ENCODE results near the gene TMTC2.

Gene TMTC2

DNA sequence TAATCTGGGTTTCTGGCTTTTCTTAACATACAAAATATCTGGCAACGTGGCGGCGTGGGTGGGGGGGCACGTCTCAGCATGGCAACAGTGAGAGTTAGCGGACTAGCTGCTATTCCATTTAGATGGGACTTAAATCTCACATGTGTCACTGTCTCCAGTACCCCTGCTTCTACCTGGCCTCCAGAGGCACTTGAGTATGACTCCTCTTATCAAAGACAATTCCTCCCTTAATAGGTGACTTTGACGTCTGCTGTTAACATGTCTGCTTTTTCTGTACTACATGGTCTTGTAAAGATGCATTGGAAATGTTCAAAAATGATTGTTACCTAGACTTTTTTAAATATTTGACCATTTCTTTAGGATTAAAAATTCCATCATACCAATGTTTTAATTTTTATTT is 456.2 kb downstream of the TMTC2 start:
- Histone ChIP-seq H3K36me3 (ENCODE audit: insufficient read depth, insufficient read length, low read length) (no peaks in the 10 kb centered on the region), H3K9ac (ENCODE audit: insufficient read length, low read depth) (no peak overlapping the region), H3K4me1 (ENCODE audit: insufficient read depth, insufficient read length) (no peaks in the 10 kb centered on the region), H3K27me3 (ENCODE audit: insufficient read depth, insufficient read length) (no peaks in the 10 kb centered on the region), H3K9me3 (ENCODE audit: insufficient read depth, low read length) (peaks cover 29% of the 10 kb centered on the region), H3K4me3 (ENCODE audit: insufficient read length, low read depth) (no peak overlapping the region)
- TF ChIP-seq ZNF274 (IDR thresholded peaks at IDR 0.05; ENCODE audit: low read depth, low read length), result no peak
- TF ChIP-seq SUZ12 (IDR thresholded peaks at IDR 0.05; ENCODE audit: extremely low read depth, insufficient read depth, insufficient read length), result no peak
- TF ChIP-seq YY1 (IDR thresholded peaks at IDR 0.05; ENCODE audit: insufficient read depth, insufficient read length), result no peak
- no peak for DNase-seq (ENCODE audit: low read depth, low spot score)

- no peaks in the 10 kb centered on the region for H3K4me1 ChIP-seq (ENCODE audit: insufficient read depth, insufficient read length)
- H3K9ac ChIP-seq (ENCODE audit: insufficient read length, low read depth), result no peak overlapping the region
- H3K27me3 ChIP-seq (ENCODE audit: insufficient read depth, insufficient read length), result no peaks in the 10 kb centered on the region
- no peaks in the 10 kb centered on the region for H3K36me3 ChIP-seq (ENCODE audit: insufficient read depth, insufficient read length, low read length)
- TF ChIP-seq SUZ12 (IDR thresholded peaks at IDR 0.05; ENCODE audit: extremely low read depth, insufficient read depth, insufficient read length) (no peak), YY1 (IDR thresholded peaks at IDR 0.05; ENCODE audit: insufficient read depth, insufficient read length) (no peak), ZNF274 (IDR thresholded peaks at IDR 0.05; ENCODE audit: low read depth, low read length) (no peak)
- no peak overlapping the region for H3K4me3 ChIP-seq (ENCODE audit: insufficient read length, low read depth)
- no peak for DNase-seq (ENCODE audit: low read depth, low spot score)
- peaks cover 23% of the 10 kb centered on the region for H3K9me3 ChIP-seq (ENCODE audit: insufficient read depth, low read length)
Measured at GRCh38 chr12:83143950-83144349, 457.2 kb downstream of the TMTC2 start.

DNA sequence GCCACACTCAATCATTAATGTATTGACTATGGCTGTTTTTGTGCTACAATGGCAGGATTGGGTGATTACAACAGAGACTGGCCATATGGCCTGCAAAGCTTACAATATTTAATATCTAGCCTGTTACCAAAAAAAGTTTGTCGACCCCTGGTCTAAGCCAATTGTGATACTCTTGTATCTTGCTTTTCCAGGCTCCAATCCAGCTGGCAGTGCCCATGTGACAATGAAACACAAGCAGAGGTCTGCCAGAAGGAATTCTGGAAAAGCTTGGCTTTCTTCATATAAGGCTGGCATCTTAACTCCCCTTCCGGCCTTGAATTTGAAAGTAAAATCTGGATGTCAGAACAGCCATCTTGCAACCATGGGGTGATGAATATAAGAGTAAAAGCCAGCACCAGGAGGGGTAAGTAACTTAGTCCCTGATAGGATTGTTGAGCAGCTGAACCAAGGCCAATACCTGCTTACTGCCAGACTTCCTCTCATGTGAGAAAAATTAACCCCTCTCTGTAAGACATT is 458.7 kb downstream of the TMTC2 start:
- Histone ChIP-seq H3K4me1 (ENCODE audit: insufficient read depth, insufficient read length) (no peaks in the 10 kb centered on the region), H3K4me3 (ENCODE audit: insufficient read length, low read depth) (no peak overlapping the region), H3K27me3 (ENCODE audit: insufficient read depth, insufficient read length) (no peaks in the 10 kb centered on the region), H3K36me3 (ENCODE audit: insufficient read depth, insufficient read length, low read length) (no peaks in the 10 kb centered on the region), H3K9me3 (ENCODE audit: insufficient read depth, low read length) (peaks cover 9% of the 10 kb centered on the region; the same call in 1 of the 2 replicates), H3K9ac (ENCODE audit: insufficient read length, low read depth) (no peak overlapping the region)
- DNase-seq (ENCODE audit: low read depth, low spot score), result no peak
- TF ChIP-seq YY1 (IDR thresholded peaks at IDR 0.05; ENCODE audit: insufficient read depth, insufficient read length) (no peak), SUZ12 (IDR thresholded peaks at IDR 0.05; ENCODE audit: extremely low read depth, insufficient read depth, insufficient read length) (no peak), ZNF274 (IDR thresholded peaks at IDR 0.05; ENCODE audit: low read depth, low read length) (no peak)

- DNase-seq (ENCODE audit: low read depth, low spot score), result no peak
- Histone ChIP-seq H3K9ac (ENCODE audit: insufficient read length, low read depth) (no peak overlapping the region), H3K4me3 (ENCODE audit: insufficient read length, low read depth) (no peak overlapping the region), H3K9me3 (ENCODE audit: insufficient read depth, low read length) (no peaks in the 10 kb centered on the region), H3K27me3 (ENCODE audit: insufficient read depth, insufficient read length) (no peaks in the 10 kb centered on the region), H3K4me1 (ENCODE audit: insufficient read depth, insufficient read length) (no peaks in the 10 kb centered on the region), H3K36me3 (ENCODE audit: insufficient read depth, insufficient read length, low read length) (no peaks in the 10 kb centered on the region)
- TF ChIP-seq SUZ12 (IDR thresholded peaks at IDR 0.05; ENCODE audit: extremely low read depth, insufficient read depth, insufficient read length), result no peak
- no peak for TF ChIP-seq ZNF274 (IDR thresholded peaks at IDR 0.05; ENCODE audit: low read depth, low read length)
- no peak for TF ChIP-seq YY1 (IDR thresholded peaks at IDR 0.05; ENCODE audit: insufficient read depth, insufficient read length)
Measured at GRCh38 chr12:83147341-83147740, 460.6 kb downstream of the TMTC2 start.

DNA sequence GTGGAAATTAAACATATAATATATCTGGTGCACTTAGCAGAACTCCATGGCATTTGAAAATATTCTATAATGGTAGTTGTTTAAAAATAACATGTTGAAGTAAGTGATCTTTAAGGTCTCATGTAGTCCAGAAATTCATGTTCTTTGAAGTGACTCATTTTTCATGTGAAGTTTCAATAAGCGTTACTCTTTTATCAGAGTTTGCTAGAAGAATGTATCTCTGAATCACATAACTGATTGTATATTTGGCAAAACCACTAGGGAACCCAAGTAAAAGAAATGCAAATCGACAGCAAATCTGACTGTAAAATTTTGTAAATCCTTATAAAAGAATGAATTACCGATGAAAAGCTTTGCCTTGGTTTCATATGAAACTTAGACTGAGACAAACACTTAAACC is 463.3 kb downstream of the TMTC2 start:
- no peaks in the 10 kb centered on the region for H3K9me3 ChIP-seq (ENCODE audit: insufficient read depth, low read length)
- no peaks in the 10 kb centered on the region for H3K4me1 ChIP-seq (ENCODE audit: insufficient read depth, insufficient read length)
- no peak overlapping the region for H3K9ac ChIP-seq (ENCODE audit: insufficient read length, low read depth)
- TF ChIP-seq SUZ12 (IDR thresholded peaks at IDR 0.05; ENCODE audit: extremely low read depth, insufficient read depth, insufficient read length) (no peak), ZNF274 (IDR thresholded peaks at IDR 0.05; ENCODE audit: low read depth, low read length) (no peak), YY1 (IDR thresholded peaks at IDR 0.05; ENCODE audit: insufficient read depth, insufficient read length) (no peak)
- H3K36me3 ChIP-seq (ENCODE audit: insufficient read depth, insufficient read length, low read length), result no peaks in the 10 kb centered on the region
- no peak overlapping the region for H3K4me3 ChIP-seq (ENCODE audit: insufficient read length, low read depth)
- no peaks in the 10 kb centered on the region for H3K27me3 ChIP-seq (ENCODE audit: insufficient read depth, insufficient read length)
- no peak for DNase-seq (ENCODE audit: low read depth, low spot score)

DNA sequence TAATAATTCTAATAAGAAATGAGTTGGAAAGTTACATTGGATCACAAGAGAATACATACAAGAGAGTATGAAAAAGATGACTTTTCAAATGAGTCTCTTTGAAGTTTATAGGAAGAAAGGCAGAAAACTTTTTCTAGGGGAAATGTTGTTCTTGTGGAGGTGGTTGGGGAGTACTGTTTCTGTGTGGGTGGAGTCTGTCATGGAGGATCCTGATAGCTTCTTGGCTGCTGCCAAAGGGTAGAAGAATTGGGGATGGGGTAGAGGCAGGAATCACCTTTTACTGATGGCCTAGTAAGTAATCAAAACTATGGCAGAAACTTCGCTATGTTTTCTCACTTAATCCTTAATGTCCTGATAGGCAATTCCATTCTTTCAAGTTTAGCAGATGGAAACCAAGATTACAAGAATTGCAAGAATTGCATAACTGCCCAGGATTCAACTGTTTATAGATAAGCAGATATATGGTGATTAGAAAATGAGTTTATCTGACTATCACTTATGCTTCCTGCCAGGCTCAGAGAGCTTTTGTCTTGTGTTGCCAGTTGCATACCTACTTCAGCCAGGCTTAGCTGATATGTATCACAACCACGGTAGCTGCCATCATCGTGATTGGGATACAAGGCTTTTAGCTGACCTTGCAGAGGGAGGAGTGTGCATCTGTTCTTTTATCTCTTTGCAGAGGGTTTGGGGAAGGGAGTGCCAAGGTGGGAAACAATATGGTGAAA is 463.9 kb downstream of the TMTC2 start:
- H3K9ac ChIP-seq (ENCODE audit: insufficient read length, low read depth), result no peak overlapping the region
- no peak overlapping the region for H3K4me3 ChIP-seq (ENCODE audit: insufficient read length, low read depth)
- H3K36me3 ChIP-seq (ENCODE audit: insufficient read depth, insufficient read length, low read length), result no peaks in the 10 kb centered on the region
- DNase-seq (ENCODE audit: low read depth, low spot score), result no peak
- H3K27me3 ChIP-seq (ENCODE audit: insufficient read depth, insufficient read length), result no peaks in the 10 kb centered on the region
- H3K4me1 ChIP-seq (ENCODE audit: insufficient read depth, insufficient read length), result no peaks in the 10 kb centered on the region
- TF ChIP-seq YY1 (IDR thresholded peaks at IDR 0.05; ENCODE audit: insufficient read depth, insufficient read length) (no peak), ZNF274 (IDR thresholded peaks at IDR 0.05; ENCODE audit: low read depth, low read length) (no peak), SUZ12 (IDR thresholded peaks at IDR 0.05; ENCODE audit: extremely low read depth, insufficient read depth, insufficient read length) (no peak)
- H3K9me3 ChIP-seq (ENCODE audit: insufficient read depth, low read length), result no peaks in the 10 kb centered on the region

- H3K4me3 ChIP-seq (ENCODE audit: insufficient read length, low read depth), result no peak overlapping the region
- no peaks in the 10 kb centered on the region for H3K4me1 ChIP-seq (ENCODE audit: insufficient read depth, insufficient read length)
- H3K9ac ChIP-seq (ENCODE audit: insufficient read length, low read depth), result no peak overlapping the region
- no peak for DNase-seq (ENCODE audit: low read depth, low spot score)
- no peaks in the 10 kb centered on the region for H3K9me3 ChIP-seq (ENCODE audit: insufficient read depth, low read length)
- TF ChIP-seq YY1 (IDR thresholded peaks at IDR 0.05; ENCODE audit: insufficient read depth, insufficient read length) (no peak), ZNF274 (IDR thresholded peaks at IDR 0.05; ENCODE audit: low read depth, low read length) (no peak), SUZ12 (IDR thresholded peaks at IDR 0.05; ENCODE audit: extremely low read depth, insufficient read depth, insufficient read length) (no peak)
- H3K27me3 ChIP-seq (ENCODE audit: insufficient read depth, insufficient read length), result no peaks in the 10 kb centered on the region
- no peaks in the 10 kb centered on the region for H3K36me3 ChIP-seq (ENCODE audit: insufficient read depth, insufficient read length, low read length)
Measured at GRCh38 chr12:83153177-83153576, 466.5 kb downstream of the TMTC2 start.
